Astrocyte (in vitro differentiated cells and primary cell): ENCODE data around the gene GCNT1.
"Not testable (repeated sequence)": the region's sequence is repeated elsewhere in the genome, so short reads cannot be mapped to it uniquely, and the experiment has no call there.

Experiments used
- CTCF ChIP-seq: IDR thresholded peaks from 2 replicates; pipeline ENCODE4 v1.5.1; 2011; ENCODE audit warnings: low read depth, mild to moderate bottlenecking, inconsistent platforms, low read length, moderate library complexity; ENCODE audit not compliant: insufficient read depth
- EZH2 ChIP-seq: IDR thresholded peaks from 2 replicates; pipeline ENCODE4 v1.6.1; 2012; ENCODE audit warnings: mild to moderate bottlenecking, low read length, inconsistent platforms; ENCODE audit not compliant: insufficient read depth

- not testable (repeated sequence) for TF ChIP-seq CTCF, EZH2
These were observed 20.4 kb downstream of the GCNT1 start for GRCh38 chr9:76479337-76479736.
